SU-DHL-6 (cell line): ENCODE results near the gene UNC13C.

ENCODE experiments used
- H2AFZ ChIP-seq: fragments of 200-600 bp; sonication (generic); 2 replicates; pipeline ENCODE4 v1.6.1; 2014; ENCODE audit warnings: low read depth, mild to moderate bottlenecking, moderate library complexity, mixed read lengths, antibody characterized with exemption, low read length; ENCODE audit not compliant: severe bottlenecking
- H3F3A ChIP-seq: fragments of 200-600 bp; shearing (Covaris generic); 2 replicates; pipeline ENCODE4 v1.6.0; 2016; ENCODE audit warnings: antibody characterized with exemption, mild to moderate bottlenecking; ENCODE audit not compliant: insufficient read depth
- H3K27ac ChIP-seq: fragments of 200-600 bp; sonication (generic); 2 replicates; pipeline ENCODE4 v1.5.1; 2016; ENCODE audit warnings: low read depth, mild to moderate bottlenecking, low read length, moderate library complexity, mixed read lengths
- H3K27me3 ChIP-seq: fragments of 200-600 bp; sonication (generic), shearing (Covaris generic); 2 replicates; pipeline ENCODE4 v1.6.0; 2014; ENCODE audit warnings: mild to moderate bottlenecking, low read length
- H3K36me3 ChIP-seq: fragments of 200-600 bp; sonication (generic); 2 replicates; pipeline ENCODE4 v1.6.1; 2014; ENCODE audit warnings: mild to moderate bottlenecking, low read length, mixed read lengths
- H3K4me2 ChIP-seq: fragments of 300-600, 200-600 bp; shearing (Covaris generic), sonication (generic); 2 replicates; pipeline ENCODE4 v1.6.0; 2014; ENCODE audit warnings: low read length, low read depth, mild to moderate bottlenecking; ENCODE audit not compliant: poor library complexity, severe bottlenecking
- H3K4me3 ChIP-seq: fragments of 200-600 bp; sonication (generic); 2 replicates; pipeline ENCODE4 v1.5.1; 2014; ENCODE audit warnings: antibody characterized with exemption, low read length, mild to moderate bottlenecking, mixed read lengths; ENCODE audit not compliant: insufficient read depth, poor library complexity, severe bottlenecking
- H3K79me2 ChIP-seq: fragments of 200-600 bp; sonication (generic); 2 replicates; pipeline ENCODE4 v1.6.1; 2014; ENCODE audit warnings: mild to moderate bottlenecking, low read length, moderate library complexity; ENCODE audit not compliant: insufficient read depth
- H3K9ac ChIP-seq: fragments of 200-600 bp; sonication (generic); 2 replicates; pipeline ENCODE4 v1.7.0; 2014; ENCODE audit warnings: mild to moderate bottlenecking, low read length
- H3K9me2 ChIP-seq: fragments of 200-600 bp; sonication (generic); replicated peaks from 2 replicates; pipeline ENCODE4 v1.6.1; 2014; ENCODE audit warnings: low read length; ENCODE audit not compliant: insufficient read depth
- H3K9me3 ChIP-seq: fragments of 200-600 bp; sonication (generic); 2 replicates; pipeline ENCODE4 v1.6.1; 2014; ENCODE audit warnings: low read length, mixed read lengths; ENCODE audit not compliant: insufficient read depth
- H4K20me1 ChIP-seq: fragments of 200-600 bp; sonication (generic); 2 replicates; pipeline ENCODE4 v1.6.1; 2014; ENCODE audit warnings: low read depth, mild to moderate bottlenecking, antibody characterized with exemption, low read length, moderate library complexity, mixed read lengths
- CTCF ChIP-seq: fragments of 200-600 bp; sonication (generic); IDR thresholded peaks from one replicate; pipeline ENCODE4 v1.5.1; 2017; ENCODE audit warnings: antibody characterized with exemption, mild to moderate bottlenecking, low read length, moderate library complexity; ENCODE audit not compliant: insufficient read depth, poor library complexity, severe bottlenecking
- EZH2phosphoT487 ChIP-seq: fragments of 200-600 bp; sonication (generic), shearing (Covaris generic); conservative IDR thresholded peaks from 2 replicates; pipeline ENCODE4 v1.6.1; 2018; ENCODE audit warnings: mild to moderate bottlenecking, antibody characterized with exemption, low read length, moderate library complexity, mixed read lengths

UNC13C gene

DNA sequence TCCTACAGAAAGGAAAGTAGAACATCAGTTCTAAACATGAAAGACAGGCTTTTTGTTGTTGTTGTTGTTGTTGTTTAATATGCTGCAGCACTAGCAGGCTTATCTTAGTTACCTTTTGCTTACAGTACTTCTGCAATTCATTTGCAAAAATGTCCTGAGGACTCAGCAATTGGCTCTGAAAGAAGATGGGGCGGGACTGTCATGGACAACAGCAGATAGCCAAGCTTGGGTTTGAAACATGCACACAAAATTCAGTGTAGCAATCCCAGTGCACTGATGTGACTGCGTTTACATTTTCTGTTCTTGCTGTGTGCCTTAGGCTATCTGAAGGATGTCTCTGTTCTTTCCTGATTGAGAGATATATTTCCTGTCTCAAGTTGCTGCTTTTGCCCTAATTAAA lies 9.2 kb downstream of the UNC13C start:
- no peak overlapping the region for H3K27ac ChIP-seq
- H3K79me2 ChIP-seq = no peaks in the 10 kb centered on the region
- no peaks in the 10 kb centered on the region for H4K20me1 ChIP-seq
- no peaks in the 10 kb centered on the region for H3F3A ChIP-seq
- H3K9ac ChIP-seq = no peak overlapping the region
- no peak for TF ChIP-seq EZH2phosphoT487
- no peak for TF ChIP-seq CTCF
- H3K36me3 ChIP-seq = no peaks in the 10 kb centered on the region
- no peaks in the 10 kb centered on the region for H3K27me3 ChIP-seq
- H3K4me2 ChIP-seq = no peak overlapping the region
- H3K9me3 ChIP-seq = no peaks in the 10 kb centered on the region
- H2AFZ ChIP-seq = no peak overlapping the region
- no peaks in the 10 kb centered on the region for H3K9me2 ChIP-seq
- H3K4me3 ChIP-seq = no peak overlapping the region

DNA sequence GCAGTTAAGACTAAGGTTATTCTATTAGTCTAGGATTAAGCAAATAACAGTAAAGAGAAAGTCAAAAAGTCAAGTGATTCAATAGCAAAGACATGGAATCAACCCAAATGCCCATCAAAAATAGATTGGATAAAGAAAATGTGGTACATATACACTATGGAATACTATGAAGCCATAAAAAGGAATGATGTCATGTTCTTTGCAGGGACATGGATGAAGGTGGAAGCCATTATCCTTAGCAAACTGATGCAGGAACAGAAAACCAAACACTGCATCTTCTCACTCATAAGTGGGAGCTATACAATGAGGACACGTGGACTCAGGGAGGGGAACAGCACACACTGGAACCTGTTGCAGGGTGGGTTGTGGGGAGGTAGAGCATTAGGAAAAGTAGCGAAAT lies 29.0 kb downstream of the UNC13C start:
- Histone ChIP-seq H3K27me3 (no peaks in the 10 kb centered on the region), H3F3A (no peaks in the 10 kb centered on the region), H3K36me3 (no peaks in the 10 kb centered on the region), H3K4me2 (no peak overlapping the region), H3K27ac (no peak overlapping the region), H3K4me3 (no peak overlapping the region), H2AFZ (no peak overlapping the region), H3K79me2 (no peaks in the 10 kb centered on the region), H4K20me1 (no peaks in the 10 kb centered on the region), H3K9ac (no peak overlapping the region), H3K9me3 (no peaks in the 10 kb centered on the region), H3K9me2 (no peaks in the 10 kb centered on the region)
- TF ChIP-seq CTCF (no peak), EZH2phosphoT487 (no peak)

DNA sequence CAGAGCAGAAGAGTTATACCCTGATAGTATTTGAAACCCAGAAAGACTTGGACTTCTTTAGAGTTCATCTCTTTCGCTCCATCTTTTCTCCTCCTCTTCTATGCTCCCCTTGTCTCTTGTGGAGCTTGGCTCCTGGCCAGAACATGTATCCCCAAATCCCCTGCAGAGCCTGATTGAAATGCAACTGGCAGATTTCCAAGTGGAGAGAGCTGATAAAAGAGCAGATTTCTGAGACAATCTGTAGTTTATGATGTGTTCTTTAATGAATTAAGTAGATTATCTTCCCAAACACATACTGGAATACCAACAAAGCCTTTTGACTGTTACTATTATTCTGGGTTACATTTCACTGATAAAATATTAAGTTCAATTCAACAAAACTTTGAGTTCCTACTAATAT lies 33.4 kb downstream of the UNC13C start:
- no peak for TF ChIP-seq EZH2phosphoT487
- no peak for TF ChIP-seq CTCF
- Histone ChIP-seq H3K79me2 (no peaks in the 10 kb centered on the region), H3K4me2 (no peak overlapping the region), H3K27me3 (no peaks in the 10 kb centered on the region), H3K4me3 (no peak overlapping the region), H3K27ac (no peak overlapping the region), H3K36me3 (no peaks in the 10 kb centered on the region), H2AFZ (no peak overlapping the region), H3F3A (no peaks in the 10 kb centered on the region), H3K9ac (no peak overlapping the region), H3K9me2 (no peaks in the 10 kb centered on the region), H4K20me1 (no peaks in the 10 kb centered on the region), H3K9me3 (no peaks in the 10 kb centered on the region)
